Measurements from ENCODE around the gene MEIG1.

- TF ChIP-seq POLR2A (IDR thresholded peaks at IDR 0.05; ENCODE audit: low read length) (no peak), GATA1 (IDR thresholded peaks at IDR 0.05; ENCODE audit: low read depth, low read length) (no peak)
These were observed 47.4 kb upstream of the MEIG1 start for GRCh38 chr10:14911801-14912200.
